CD8-positive, alpha-beta memory T cell (primary cell): Measurements from ENCODE around the gene ZNF18. TPM values are rescaled to one million over a fixed set of nuclear protein-coding genes. Genes with fewer than 3 reads are reported as not detected.

Experiments
- CTCF ChIA-PET: fragments of 350-600 bp; sonication (Branson Sonifier 250); formaldehyde crosslinking; loops from one replicate; lab custom pipeline; 2021; ENCODE audit warnings: antibody characterized with exemption; lab: Charles Lee
- POLR2A ChIA-PET: fragments of 350-600 bp; sonication (Branson Sonifier 250); formaldehyde crosslinking; loops from one replicate; lab custom pipeline; 2021; ENCODE audit warnings: antibody characterized with exemption; lab: Charles Lee
- DNase-seq, 5 donors: peaks; one replicate each; pipeline versions ENCODE4 v3.0.0 to v3.0.0-alpha.2; 2020 to 2022; ENCODE audit warnings: mixed read lengths in 1 of 5
- H3K27ac ChIP-seq: one replicate; pipeline ENCODE4 v1.7.0; 2013; ENCODE audit warnings: low read depth, mild to moderate bottlenecking, low read length, moderate library complexity
- H3K27me3 ChIP-seq: 2 replicates; pipeline ENCODE4 v1.7.0; 2013; ENCODE audit warnings: low read length, mild to moderate bottlenecking; ENCODE audit not compliant: insufficient read depth, poor library complexity, severe bottlenecking
- H3K36me3 ChIP-seq: 2 replicates; pipeline ENCODE4 v1.7.0; 2013; ENCODE audit warnings: mild to moderate bottlenecking, low read length, moderate library complexity; ENCODE audit not compliant: insufficient read depth
- H3K4me1 ChIP-seq: 2 replicates; pipeline ENCODE4 v1.7.0; 2013; ENCODE audit warnings: mild to moderate bottlenecking, low read length, moderate library complexity; ENCODE audit not compliant: insufficient read depth
- H3K4me3 ChIP-seq: 2 replicates; pipeline ENCODE4 v1.7.0; 2013; ENCODE audit warnings: mild to moderate bottlenecking, low read length
- H3K9me3 ChIP-seq: 2 replicates; pipeline ENCODE4 v1.7.0; 2013; ENCODE audit warnings: mild to moderate bottlenecking, low read length
- H3K27ac Mint-ChIP-seq, 8 donors: one replicate each; pipeline ENCODE4 v1.8.0; 2020 to 2021; ENCODE audit warnings: mixed read lengths in 8 of 8, mild to moderate bottlenecking in 6 of 8, inconsistent platforms in 3 of 8, moderate library complexity in 3 of 8
- H3K27me3 Mint-ChIP-seq, 2 donors: one replicate each; pipeline ENCODE4 v1.8.0; 2020 to 2021; ENCODE audit warnings: mixed read lengths in 2 of 2, mild to moderate bottlenecking in 1 of 2, moderate library complexity in 1 of 2
- H3K36me3 Mint-ChIP-seq, 3 donors: one replicate each; pipeline ENCODE4 v1.8.0; 2020 to 2021; ENCODE audit warnings: mixed read lengths in 3 of 3, inconsistent platforms in 1 of 3, mild to moderate bottlenecking in 1 of 3
- H3K4me1 Mint-ChIP-seq, 3 donors: one replicate each; pipeline ENCODE4 v1.8.0; 2020 to 2021; ENCODE audit warnings: mixed read lengths in 3 of 3, inconsistent platforms in 1 of 3, mild to moderate bottlenecking in 1 of 3
- H3K4me3 Mint-ChIP-seq, 7 donors: one replicate each; pipeline ENCODE4 v1.8.0; 2020 to 2021; ENCODE audit warnings: mixed read lengths in 7 of 7, mild to moderate bottlenecking in 6 of 7, moderate library complexity in 4 of 7, inconsistent platforms in 2 of 7
- H3K9me3 Mint-ChIP-seq, 5 donors: one replicate each; pipeline ENCODE4 v1.8.0; 2020 to 2022; ENCODE audit warnings: mixed read lengths in 5 of 5, mild to moderate bottlenecking in 3 of 5, moderate library complexity in 2 of 5, inconsistent platforms in 1 of 5
- polyA plus RNA-seq: library from polyadenylated mRNA; unstranded; fragments of 300-500 nt; fragmentation: Illumina TruSeq; gene quantifications from one replicate; pipeline ENCODE4 v1.2.3, GENCODE V29; 2021
- total RNA-seq, 2 experiments: library from RNA; stranded (reverse); gene quantifications; one replicate each; pipeline ENCODE4 v1.2.3, GENCODE V29; 2021

The ZNF18 gene
- total and polyA plus RNA-seq, 3 experiments from 2014 or later, result 5.7 to 9.1 (median 7.2) TPM

DNA sequence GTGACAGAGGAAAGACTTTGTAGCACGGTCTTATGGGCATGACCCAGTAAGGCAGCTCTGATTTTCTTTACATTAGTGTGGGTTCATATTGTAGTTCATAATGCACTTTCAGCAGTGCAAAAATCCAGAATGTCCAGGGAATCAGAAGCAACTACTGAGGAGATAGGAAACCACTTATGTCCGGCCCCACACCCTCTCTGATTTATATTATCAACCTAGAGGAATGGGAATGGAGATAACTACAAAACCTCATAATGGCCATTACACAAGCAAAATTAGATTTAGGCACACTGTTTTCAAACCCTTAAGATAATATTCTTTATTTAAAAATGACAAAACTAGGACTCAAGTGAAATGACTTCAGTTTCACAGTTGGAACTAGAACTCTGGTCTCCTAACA is 31.3 kb upstream of the ZNF18 start:
- Mint-ChIP-seq H3K27me3 (no peaks in the 10 kb centered on the region), H3K27ac (no peak overlapping the region), H3K4me1 (peaks cover 56 to 88% (median 84%) of the 10 kb centered on the region in 3 donors), H3K36me3 (peaks cover 0 to 4% (median 0%) of the 10 kb centered on the region in 3 donors), H3K9me3 (no peaks in the 10 kb centered on the region), H3K4me3 (no peak overlapping the region)
- Histone ChIP-seq H3K4me3 (no peak overlapping the region), H3K27ac (no peak overlapping the region), H3K36me3 (no peaks in the 10 kb centered on the region), H3K27me3 (no peaks in the 10 kb centered on the region), H3K9me3 (no peaks in the 10 kb centered on the region), H3K4me1 (peaks cover 16% of the 10 kb centered on the region)
- CTCF ChIA-PET, result no interaction called here
- POLR2A ChIA-PET, result no interaction called here
- DNase-seq, result no peak

DNA sequence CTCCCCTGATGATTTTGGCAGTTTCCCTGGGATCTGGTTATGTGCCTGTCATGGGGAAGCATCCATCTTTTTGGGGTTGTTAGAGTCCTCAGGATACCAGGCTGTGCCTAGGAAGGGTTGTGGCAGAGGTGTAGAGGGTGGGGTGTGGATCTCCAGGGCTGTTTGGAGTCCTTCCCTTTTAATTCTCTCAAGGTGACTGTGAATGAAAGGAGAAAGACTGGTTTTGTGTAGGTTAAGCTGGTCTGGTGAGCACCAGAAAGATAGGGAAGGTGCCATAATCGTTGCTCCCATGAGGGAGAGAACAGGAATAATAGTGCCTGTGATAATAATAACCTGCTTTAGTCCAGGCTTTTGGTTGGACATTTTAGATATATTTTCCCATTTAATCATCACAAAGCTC is 30.4 kb upstream of the ZNF18 start:
- Mint-ChIP-seq H3K27me3 (no peaks in the 10 kb centered on the region), H3K27ac (peak overlapping the region in 2 of 8 donors; percentile 43 to 66), H3K36me3 (peaks cover 0 to 4% (median 0%) of the 10 kb centered on the region in 3 donors), H3K4me3 (peak overlapping the region in 1 of 7 donors; percentile 17), H3K9me3 (no peaks in the 10 kb centered on the region), H3K4me1 (peaks cover 62 to 93% (median 91%) of the 10 kb centered on the region in 3 donors)
- Histone ChIP-seq H3K4me3 (no peak overlapping the region), H3K27me3 (no peaks in the 10 kb centered on the region), H3K9me3 (no peaks in the 10 kb centered on the region), H3K27ac (no peak overlapping the region), H3K36me3 (no peaks in the 10 kb centered on the region), H3K4me1 (peaks cover 25% of the 10 kb centered on the region)
- no peak for DNase-seq
- POLR2A ChIA-PET, result no interaction called here
- CTCF ChIA-PET, result no interaction called here

DNA sequence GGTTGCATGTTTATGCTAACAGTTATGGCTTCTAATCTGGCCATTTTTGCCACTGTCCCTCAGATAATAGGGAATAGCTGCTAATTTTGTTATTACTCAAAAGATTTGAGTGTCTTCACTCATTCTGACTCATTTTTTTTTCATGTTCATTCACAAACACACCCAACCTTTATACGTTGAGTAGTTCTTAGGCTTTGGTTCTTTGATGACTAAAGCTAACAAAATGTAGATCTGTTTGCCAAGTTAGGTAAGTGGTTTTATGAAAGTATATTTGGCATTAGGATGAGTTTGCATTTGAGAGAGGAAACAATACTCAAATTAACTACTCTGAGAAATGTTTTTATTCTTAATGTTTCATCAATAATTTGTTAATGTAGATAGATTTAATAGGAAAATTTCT is 27.1 kb upstream of the ZNF18 start:
- ChIA-PET POLR2A (interaction anchor here (1.1 kb wide), 1 partner anchor 27 kb away, joined by 4 read pairs; the partner anchor contains the start of gene ZNF18), CTCF (interaction anchor here (1.2 kb wide), 1 partner anchor 27 kb away, joined by 3 read pairs; the partner anchor contains the start of gene ZNF18)
- Mint-ChIP-seq H3K36me3 (peaks cover 0 to 3% (median 0%) of the 10 kb centered on the region in 3 donors), H3K27ac (peak overlapping the region in 1 of 8 donors; percentile 22), H3K9me3 (no peaks in the 10 kb centered on the region), H3K27me3 (no peaks in the 10 kb centered on the region), H3K4me1 (peaks cover 65 to 90% (median 87%) of the 10 kb centered on the region in 3 donors), H3K4me3 (peak overlapping the region in 1 of 7 donors; percentile 93)
- no peak overlapping the region for H3K4me3 ChIP-seq
- no peak for DNase-seq
- no peaks in the 10 kb centered on the region for H3K36me3 ChIP-seq
- no peak overlapping the region for H3K27ac ChIP-seq
- H3K4me1 ChIP-seq, result peaks cover 42% of the 10 kb centered on the region
- H3K27me3 ChIP-seq, result no peaks in the 10 kb centered on the region
- no peaks in the 10 kb centered on the region for H3K9me3 ChIP-seq

- Mint-ChIP-seq H3K36me3 (peaks cover 0 to 3% (median 0%) of the 10 kb centered on the region in 3 donors), H3K4me3 (peak overlapping the region; percentile 21 to 93 (median 84)), H3K27ac (peak overlapping the region in 3 of 8 donors; percentile 5 to 26 (median 6)), H3K9me3 (no peaks in the 10 kb centered on the region), H3K27me3 (no peaks in the 10 kb centered on the region), H3K4me1 (peaks cover 51 to 70% (median 68%) of the 10 kb centered on the region in 3 donors)
- Histone ChIP-seq H3K4me3 (no peak overlapping the region), H3K4me1 (peaks cover 42% of the 10 kb centered on the region), H3K9me3 (no peaks in the 10 kb centered on the region), H3K27ac (no peak overlapping the region), H3K36me3 (no peaks in the 10 kb centered on the region), H3K27me3 (no peaks in the 10 kb centered on the region)
- POLR2A ChIA-PET, result interaction anchor here (2.0 kb wide), 1 partner anchor 25 kb away, joined by 20 read pairs; the partner anchor contains the start of gene ZNF18
- CTCF ChIA-PET, result interaction anchor here (1.0 to 3.4 kb wide), 2 partner anchors 10 to 25 kb away, joined by 3 to 23 read pairs; partner anchors contain the start of gene ZNF18
- no peak for DNase-seq
These were observed 25.0 kb upstream of the ZNF18 start for GRCh38 chr17:12022310-12022709.

GRCh38 chr17:12021623-12022140 is 24.4 kb upstream of the ZNF18 start:
- no peak overlapping the region for H3K27ac ChIP-seq
- peaks cover 37% of the 10 kb centered on the region for H3K4me1 ChIP-seq
- no peaks in the 10 kb centered on the region for H3K27me3 ChIP-seq
- Mint-ChIP-seq H3K4me3 (peak overlapping the region; percentile 81 to 94 (median 85)), H3K9me3 (no peaks in the 10 kb centered on the region), H3K27me3 (no peaks in the 10 kb centered on the region), H3K4me1 (peaks cover 46 to 64% (median 62%) of the 10 kb centered on the region in 3 donors), H3K36me3 (no peaks in the 10 kb centered on the region), H3K27ac (peak overlapping the region; percentile 46 to 91 (median 84))
- no peak for DNase-seq
- H3K36me3 ChIP-seq, result no peaks in the 10 kb centered on the region
- ChIA-PET POLR2A (interaction anchor here (2.0 kb wide), 1 partner anchor 25 kb away, joined by 20 read pairs; the partner anchor contains the start of gene ZNF18), CTCF (interaction anchor here (3.4 kb wide), 1 partner anchor 24 kb away, joined by 23 read pairs; the partner anchor contains the start of gene ZNF18)
- H3K4me3 ChIP-seq, result peak overlapping the region; percentile 42
- H3K9me3 ChIP-seq, result no peaks in the 10 kb centered on the region

- H3K27me3 ChIP-seq, result no peaks in the 10 kb centered on the region
- H3K36me3 Mint-ChIP-seq, result no peaks in the 10 kb centered on the region
- H3K4me3 ChIP-seq, result peak within 1 kb of the TSS; percentile 48
- H3K4me1 ChIP-seq, result peaks cover 31% of the 10 kb centered on the region
- H3K4me3 Mint-ChIP-seq, result peak within 1 kb of the TSS; percentile 81 to 94 (median 85)
- peak within 1 kb of the TSS; percentile 67 to 91 (median 84) for H3K27ac Mint-ChIP-seq
- H3K36me3 ChIP-seq, result no peaks in the 10 kb centered on the region
- CTCF ChIA-PET, result interaction anchor here (1.0 to 3.4 kb wide), 3 partner anchors 12 to 24 kb away, joined by 4 to 23 read pairs (median 8); partner anchors contain the start of gene ZNF18
- peaks cover 41 to 56% (median 54%) of the 10 kb centered on the region in 3 donors for H3K4me1 Mint-ChIP-seq
- H3K9me3 ChIP-seq, result no peaks in the 10 kb centered on the region
- no peaks in the 10 kb centered on the region for H3K27me3 Mint-ChIP-seq
- peak; percentile 90 to 95 (median 93) for DNase-seq
- H3K9me3 Mint-ChIP-seq, result no peaks in the 10 kb centered on the region
- H3K27ac ChIP-seq, result peak within 1 kb of the TSS; percentile 63
- POLR2A ChIA-PET, result interaction anchor here (0.5 to 2.0 kb wide), 8 partner anchors 9 to 997 kb away, joined by 3 to 85 read pairs (median 4); partner anchors contain the start of genes ELAC2 and ZNF18
These were observed 23.7 kb upstream of the ZNF18 start, which contains the start of gene MAP2K4 for GRCh38 chr17:12020642-12021622. Gene MAP2K4 (plus strand): TSS chr17:12020877. CDS start chr17:12020887, 10 bp downstream.

GRCh38 chr17:12007466-12007865 is 10.2 kb upstream of the ZNF18 start:
- Mint-ChIP-seq H3K27ac (no peak overlapping the region), H3K27me3 (peaks cover 12 to 14% of the 10 kb centered on the region in 2 donors), H3K36me3 (no peaks in the 10 kb centered on the region), H3K9me3 (no peaks in the 10 kb centered on the region), H3K4me1 (no peaks in the 10 kb centered on the region), H3K4me3 (no peak overlapping the region)
- Histone ChIP-seq H3K9me3 (no peaks in the 10 kb centered on the region), H3K4me1 (no peaks in the 10 kb centered on the region), H3K4me3 (no peak overlapping the region), H3K36me3 (no peaks in the 10 kb centered on the region), H3K27ac (no peak overlapping the region), H3K27me3 (no peaks in the 10 kb centered on the region)
- POLR2A ChIA-PET, result interaction anchor here (0.7 kb wide), 1 partner anchor 10 kb away, joined by 3 read pairs; the partner anchor contains the start of gene ZNF18
- no peak for DNase-seq
- CTCF ChIA-PET, result interaction anchor here (1.8 kb wide), 1 partner anchor 10 kb away, joined by 5 read pairs; the partner anchor contains the start of gene ZNF18
